LNCAP (cell line): ENCODE data around the gene KCNE4.

Experiments
- CTCF ChIP-seq: fragments of 450-650 bp; IDR thresholded peaks from 2 replicates; pipeline ENCODE4 v1.5.1; 2017; ENCODE audit warnings: mild to moderate bottlenecking

KCNE4 gene

GRCh38 chr2:223042284-223042683, 9.7 kb upstream of the KCNE4 start:
- TF ChIP-seq CTCF, result no peak

GRCh38 chr2:223042704-223043118, 9.3 kb upstream of the KCNE4 start:
- TF ChIP-seq CTCF, result no peak

GRCh38 chr2:223043164-223043941, 8.6 kb upstream of the KCNE4 start:
- TF ChIP-seq CTCF, result no peak

GRCh38 chr2:223044092-223044836, 7.7 kb upstream of the KCNE4 start:
- no peak for TF ChIP-seq CTCF

- TF ChIP-seq CTCF, result no peak
Observed at GRCh38 chr2:223044916-223045700, 6.9 kb upstream of the KCNE4 start.

GRCh38 chr2:223046470-223047040, 5.4 kb upstream of the KCNE4 start:
- TF ChIP-seq CTCF, result no peak

- TF ChIP-seq CTCF, result no peak
Observed at GRCh38 chr2:223047260-223047761, 4.7 kb upstream of the KCNE4 start.
